ENCODE results near the gene RNF212. TPM values are rescaled to one million over a fixed set of nuclear protein-coding genes. Genes with fewer than 3 reads are reported as not detected.
A peak's percentile ranks its signal among the peaks of the same experiment; 100 is the strongest.

Gene RNF212
- total and polyA plus RNA-seq, 2 of the 13 experiments (the other 11 are each of a cell fraction or from before 2014, with no cell fraction given) = not detected

- TF ChIP-seq NAIF1 (CRISPR knock-in tag; IDR thresholded peaks at IDR 0.05; ENCODE audit: borderline replicate concordance) = no peak
- TF ChIP-seq PRMT3 (CRISPR knock-in tag; IDR thresholded peaks at IDR 0.05; ENCODE audit: borderline replicate concordance, low read depth) = no peak
- TF ChIP-seq ZSCAN29 (CRISPR knock-in tag; conservative IDR thresholded peaks at IDR 0.05) = no peak
- TF ChIP-seq ATAD3A (CRISPR knock-in tag; IDR thresholded peaks at IDR 0.05) = no peak
- no peak for TF ChIP-seq HMGA1 (CRISPR knock-in tag; conservative IDR thresholded peaks at IDR 0.05)
- no peak for TF ChIP-seq ZNF207 (IDR thresholded peaks at IDR 0.05; ENCODE audit: borderline replicate concordance)
- TF ChIP-seq NFAT5 (CRISPR knock-in tag; IDR thresholded peaks at IDR 0.05) = no peak
- TF ChIP-seq MYPOP (CRISPR knock-in tag; IDR thresholded peaks at IDR 0.05) = no peak
- no peak for TF ChIP-seq NR1H2 (CRISPR knock-in tag; IDR thresholded peaks at IDR 0.05; ENCODE audit: borderline replicate concordance, low read depth)
- no peak for TF ChIP-seq ZBTB25 (CRISPR knock-in tag; IDR thresholded peaks at IDR 0.05)
- no peak for TF ChIP-seq JUNB (CRISPR knock-in tag; IDR thresholded peaks at IDR 0.05; ENCODE audit: borderline replicate concordance)
- TF ChIP-seq DNMT1 (CRISPR knock-in tag; IDR thresholded peaks at IDR 0.05) = no peak
- TF ChIP-seq ERF (CRISPR knock-in tag; IDR thresholded peaks at IDR 0.05) = 0 out of 2 replicates have a peak, but pooled peaks have one; percentile 18
- TF ChIP-seq XRCC5 (optimal IDR thresholded peaks at IDR 0.05; ENCODE audit: low read length) = peak; percentile 69
- TF ChIP-seq SOX5 (CRISPR knock-in tag; IDR thresholded peaks at IDR 0.05; ENCODE audit: borderline replicate concordance) = peak; percentile 12; the same call in 1 of the 2 replicates
- TF ChIP-seq HNF1B (CRISPR knock-in tag; IDR thresholded peaks at IDR 0.05) = no peak
- TF ChIP-seq ZNF143 (CRISPR knock-in tag; IDR thresholded peaks at IDR 0.05) = no peak
- TF ChIP-seq RFX3 (CRISPR knock-in tag; IDR thresholded peaks at IDR 0.05) = no peak
- no peak for TF ChIP-seq GATAD1 (CRISPR knock-in tag; IDR thresholded peaks at IDR 0.05)
- no peak for TF ChIP-seq GMEB1 (CRISPR knock-in tag; IDR thresholded peaks at IDR 0.05; ENCODE audit: borderline replicate concordance)
- no peak for TF ChIP-seq MTA3 (CRISPR knock-in tag; IDR thresholded peaks at IDR 0.05)
Observed at GRCh38 chr4:1035510-1035909, 77.9 kb downstream of the RNF212 start (continued).

Measured in HepG2 (cell line).